ENCODE results near the gene TAPT1.
A peak's percentile ranks its signal among the peaks of the same experiment; 100 is the strongest.

The TAPT1 gene

GRCh38 chr4:16176621-16177020 lies 49.6 kb downstream of the TAPT1 start:
- no peaks in the 10 kb centered on the region for H3K27me3 Mint-ChIP-seq
- DNase-seq (ENCODE audit: low spot score in 2 of 2) (no peak), ATAC-seq (replicated peaks; ENCODE audit: extremely low read depth, poor library complexity, severe bottlenecking) (no peak)
- no peak overlapping the region for H3K4me3 Mint-ChIP-seq
- peaks cover 16% of the 10 kb centered on the region for H3K36me3 Mint-ChIP-seq (ENCODE audit: insufficient read depth)
- no peaks in the 10 kb centered on the region for H3K9me3 Mint-ChIP-seq
- no peaks in the 10 kb centered on the region for H3K4me1 Mint-ChIP-seq
- H3K27ac Mint-ChIP-seq (ENCODE audit: low read depth) = no peak overlapping the region

GRCh38 chr4:16171831-16172230 lies 54.4 kb downstream of the TAPT1 start:
- H3K9me3 Mint-ChIP-seq = no peaks in the 10 kb centered on the region
- no peak overlapping the region for H3K4me3 Mint-ChIP-seq
- H3K36me3 Mint-ChIP-seq (ENCODE audit: insufficient read depth) = peaks cover 24% of the 10 kb centered on the region
- H3K4me1 Mint-ChIP-seq = no peaks in the 10 kb centered on the region
- no peak overlapping the region for H3K27ac Mint-ChIP-seq (ENCODE audit: low read depth)
- no peaks in the 10 kb centered on the region for H3K27me3 Mint-ChIP-seq
- DNase-seq (ENCODE audit: low spot score in 2 of 2) (no peak), ATAC-seq (replicated peaks; ENCODE audit: extremely low read depth, poor library complexity, severe bottlenecking) (no peak)

GRCh38 chr4:16169490-16169889 lies 56.8 kb downstream of the TAPT1 start:
- Mint-ChIP-seq H3K27me3 (no peaks in the 10 kb centered on the region), H3K27ac (ENCODE audit: low read depth) (no peak overlapping the region), H3K4me3 (no peak overlapping the region), H3K9me3 (no peaks in the 10 kb centered on the region), H3K4me1 (no peaks in the 10 kb centered on the region), H3K36me3 (ENCODE audit: insufficient read depth) (peaks cover 41% of the 10 kb centered on the region)
- ATAC-seq (replicated peaks; ENCODE audit: extremely low read depth, poor library complexity, severe bottlenecking) = no peak
- no peak for DNase-seq (ENCODE audit: low spot score in 2 of 2)

GRCh38 chr4:16168710-16169388 lies 57.4 kb downstream of the TAPT1 start:
- Mint-ChIP-seq H3K4me1 (no peaks in the 10 kb centered on the region), H3K36me3 (ENCODE audit: insufficient read depth) (peaks cover 43% of the 10 kb centered on the region), H3K27ac (ENCODE audit: low read depth) (peak overlapping the region; percentile 3), H3K4me3 (no peak overlapping the region), H3K27me3 (no peaks in the 10 kb centered on the region), H3K9me3 (no peaks in the 10 kb centered on the region)
- DNase-seq (ENCODE audit: low spot score in 2 of 2) (no peak), ATAC-seq (replicated peaks; ENCODE audit: extremely low read depth, poor library complexity, severe bottlenecking) (no peak)

GRCh38 chr4:16168144-16168543 lies 58.1 kb downstream of the TAPT1 start:
- Mint-ChIP-seq H3K4me3 (no peak overlapping the region), H3K27ac (ENCODE audit: low read depth) (peak overlapping the region; percentile 3), H3K36me3 (ENCODE audit: insufficient read depth) (peaks cover 47% of the 10 kb centered on the region), H3K9me3 (no peaks in the 10 kb centered on the region), H3K27me3 (no peaks in the 10 kb centered on the region), H3K4me1 (no peaks in the 10 kb centered on the region)
- ATAC-seq (replicated peaks; ENCODE audit: extremely low read depth, poor library complexity, severe bottlenecking) (no peak), DNase-seq (ENCODE audit: low spot score in 2 of 2) (no peak)

GRCh38 chr4:16165931-16166330 lies 60.3 kb downstream of the TAPT1 start:
- DNase-seq (ENCODE audit: low spot score in 2 of 2) (no peak), ATAC-seq (replicated peaks; ENCODE audit: extremely low read depth, poor library complexity, severe bottlenecking) (no peak)
- no peaks in the 10 kb centered on the region for H3K27me3 Mint-ChIP-seq
- H3K27ac Mint-ChIP-seq (ENCODE audit: low read depth) = peak overlapping the region; percentile 23
- H3K4me3 Mint-ChIP-seq = no peak overlapping the region
- H3K4me1 Mint-ChIP-seq = no peaks in the 10 kb centered on the region
- no peaks in the 10 kb centered on the region for H3K9me3 Mint-ChIP-seq
- peaks cover 45% of the 10 kb centered on the region for H3K36me3 Mint-ChIP-seq (ENCODE audit: insufficient read depth)

- ATAC-seq (replicated peaks; ENCODE audit: extremely low read depth, poor library complexity, severe bottlenecking) (no peak), DNase-seq (ENCODE audit: low spot score in 2 of 2) (no peak)
- Mint-ChIP-seq H3K9me3 (no peaks in the 10 kb centered on the region), H3K27ac (ENCODE audit: low read depth) (no peak overlapping the region), H3K27me3 (no peaks in the 10 kb centered on the region), H3K4me3 (no peak overlapping the region), H3K4me1 (no peaks in the 10 kb centered on the region), H3K36me3 (ENCODE audit: insufficient read depth) (peaks cover 34% of the 10 kb centered on the region)
Observed at GRCh38 chr4:16162891-16163290, 63.4 kb downstream of the TAPT1 start.

GRCh38 chr4:16161851-16162408 lies 64.3 kb downstream of the TAPT1 start:
- no peaks in the 10 kb centered on the region for H3K4me1 Mint-ChIP-seq
- no peaks in the 10 kb centered on the region for H3K27me3 Mint-ChIP-seq
- ATAC-seq (replicated peaks; ENCODE audit: extremely low read depth, poor library complexity, severe bottlenecking) (no peak), DNase-seq (ENCODE audit: low spot score in 2 of 2) (no peak)
- H3K27ac Mint-ChIP-seq (ENCODE audit: low read depth) = no peak overlapping the region
- peaks cover 34% of the 10 kb centered on the region for H3K36me3 Mint-ChIP-seq (ENCODE audit: insufficient read depth)
- H3K4me3 Mint-ChIP-seq = no peak overlapping the region
- no peaks in the 10 kb centered on the region for H3K9me3 Mint-ChIP-seq

- peaks cover 23% of the 10 kb centered on the region for H3K36me3 Mint-ChIP-seq (ENCODE audit: insufficient read depth)
- no peaks in the 10 kb centered on the region for H3K9me3 Mint-ChIP-seq
- H3K27me3 Mint-ChIP-seq = no peaks in the 10 kb centered on the region
- H3K4me3 Mint-ChIP-seq = no peak overlapping the region
- DNase-seq (ENCODE audit: low spot score in 2 of 2) = no peak
- no peak overlapping the region for H3K27ac Mint-ChIP-seq (ENCODE audit: low read depth)
- H3K4me1 Mint-ChIP-seq = no peaks in the 10 kb centered on the region
- no peak for ATAC-seq (replicated peaks; ENCODE audit: extremely low read depth, poor library complexity, severe bottlenecking)
Observed at GRCh38 chr4:16160457-16160856, 65.8 kb downstream of the TAPT1 start.

- Mint-ChIP-seq H3K36me3 (ENCODE audit: insufficient read depth) (peaks cover 17% of the 10 kb centered on the region), H3K4me3 (no peak overlapping the region), H3K27me3 (no peaks in the 10 kb centered on the region), H3K4me1 (no peaks in the 10 kb centered on the region), H3K27ac (ENCODE audit: low read depth) (no peak overlapping the region), H3K9me3 (no peaks in the 10 kb centered on the region)
- ATAC-seq (replicated peaks; ENCODE audit: extremely low read depth, poor library complexity, severe bottlenecking) (no peak), DNase-seq (ENCODE audit: low spot score in 2 of 2) (no peak)
Observed at GRCh38 chr4:16159286-16159685, 67.0 kb downstream of the TAPT1 start.

GRCh38 chr4:16158504-16158852 lies 67.8 kb downstream of the TAPT1 start:
- H3K4me3 Mint-ChIP-seq = no peak overlapping the region
- no peak overlapping the region for H3K27ac Mint-ChIP-seq (ENCODE audit: low read depth)
- peaks cover 11% of the 10 kb centered on the region for H3K36me3 Mint-ChIP-seq (ENCODE audit: insufficient read depth)
- no peaks in the 10 kb centered on the region for H3K9me3 Mint-ChIP-seq
- no peaks in the 10 kb centered on the region for H3K27me3 Mint-ChIP-seq
- H3K4me1 Mint-ChIP-seq = no peaks in the 10 kb centered on the region
- ATAC-seq (replicated peaks; ENCODE audit: extremely low read depth, poor library complexity, severe bottlenecking) (no peak), DNase-seq (ENCODE audit: low spot score in 2 of 2) (no peak)

- Mint-ChIP-seq H3K9me3 (no peaks in the 10 kb centered on the region), H3K27ac (ENCODE audit: low read depth) (no peak overlapping the region)
Observed at GRCh38 chr4:16157609-16158503, 68.4 kb downstream of the TAPT1 start.

More at GRCh38 chr4:16157609-16158503, 68.4 kb downstream of the TAPT1 start:
- no peaks in the 10 kb centered on the region for H3K27me3 Mint-ChIP-seq
- ATAC-seq (replicated peaks; ENCODE audit: extremely low read depth, poor library complexity, severe bottlenecking) (no peak), DNase-seq (ENCODE audit: low spot score in 2 of 2) (no peak)
- H3K4me3 Mint-ChIP-seq = no peak overlapping the region
- H3K36me3 Mint-ChIP-seq (ENCODE audit: insufficient read depth) = peaks cover 8% of the 10 kb centered on the region
- no peaks in the 10 kb centered on the region for H3K4me1 Mint-ChIP-seq

Data from central memory CD8-positive, alpha-beta T cell (primary cell).